ENCODE measurements around the gene ROR1. TPM values are rescaled to one million over a fixed set of nuclear protein-coding genes. Genes with fewer than 3 reads are reported as not detected.

Gene ROR1
- total and polyA plus RNA-seq, 2 of the 4 experiments (the other 2 are of a cell fraction): 4.4 to 10.0 TPM

DNA sequence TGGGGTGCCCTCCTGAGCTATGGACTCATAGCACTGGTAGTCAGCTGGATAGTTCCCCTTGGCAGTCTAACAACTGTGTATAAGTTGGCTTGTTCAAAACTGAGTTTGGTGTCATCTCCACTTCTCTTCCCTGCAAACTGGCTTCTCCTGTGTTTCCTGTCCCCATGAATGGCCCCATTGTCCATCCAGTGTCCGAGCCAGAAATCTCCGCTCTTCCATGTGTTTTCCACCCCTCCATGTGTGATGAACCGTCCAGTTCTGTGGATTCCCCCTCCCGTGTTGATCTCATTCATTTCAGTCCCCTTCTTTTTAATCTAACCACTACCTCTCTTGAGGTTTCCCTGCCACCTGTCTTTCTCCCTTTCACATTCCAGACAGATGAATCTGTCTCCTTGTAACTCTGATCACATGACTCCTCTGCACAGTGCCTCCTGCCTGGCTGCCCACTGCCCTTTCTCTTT is 195.7 kb downstream of the ROR1 start:
- Histone ChIP-seq H3K27ac (ENCODE audit: insufficient read depth, low read length) (peak overlapping the region; percentile 54; the same call in 1 of the 2 replicates), H2AK9ac (replicated peaks; ENCODE audit: low read depth, low read length, poor library complexity) (no peak overlapping the region), H3K9me3 (ENCODE audit: control insufficient read depth, insufficient read depth, low read length) (no peaks in the 10 kb centered on the region), H3K79me1 (ENCODE audit: low read depth in 1 of 2, low read length in 2 of 2) (no peaks in the 10 kb centered on the region), H3K4me3 (ENCODE audit: insufficient read depth, low read depth, low read length) (no peak overlapping the region), H3K27me3 (ENCODE audit: control insufficient read depth, insufficient read depth, low read length) (no peaks in the 10 kb centered on the region; the same call in 1 of the 2 replicates), H3K36me3 (ENCODE audit: control insufficient read depth, insufficient read depth, low read length) (no peaks in the 10 kb centered on the region), H2AFZ (replicated peaks; ENCODE audit: low read length, poor library complexity) (no peak overlapping the region), H4K20me1 (ENCODE audit: insufficient read depth, low read length) (peaks cover 3% of the 10 kb centered on the region; the same call in 1 of the 2 replicates), H4K5ac (ENCODE audit: low read depth, low read length) (no peak overlapping the region; the same call in 1 of the 2 replicates), H2BK5ac (ENCODE audit: low read depth, low read length, poor library complexity, severe bottlenecking) (no peak overlapping the region), H4K91ac (ENCODE audit: insufficient read depth, low read depth, low read length) (no peak overlapping the region), H3K18ac (ENCODE audit: low read depth, low read length) (no peak overlapping the region; the same call in 1 of the 2 replicates), H3K9ac (ENCODE audit: low read depth, low read length) (no peak overlapping the region), H2BK20ac (ENCODE audit: low read depth, low read length) (no peak overlapping the region), H3K4ac (ENCODE audit: low read depth, low read length) (no peak overlapping the region), H2BK15ac (ENCODE audit: low read depth, low read length) (peak overlapping the region; percentile 5; the same call in 1 of the 3 replicates), H2BK120ac (ENCODE audit: low read depth, low read length) (no peak overlapping the region), H3K23ac (ENCODE audit: low read depth, low read length) (no peak overlapping the region), H3K14ac (replicated peaks; ENCODE audit: low read depth, low read length) (no peak overlapping the region; the same call in 1 of the 2 replicates), H3K4me1 (ENCODE audit: control insufficient read depth, insufficient read depth, low read length) (peaks cover 10% of the 10 kb centered on the region; the same call in 1 of the 2 replicates), H2AK5ac (ENCODE audit: low read depth, low read length) (no peak overlapping the region), H3K56ac (ENCODE audit: extremely low read depth, insufficient read depth, low read length) (no peak overlapping the region), H3K9me1 (ENCODE audit: insufficient read depth, low read length) (peaks cover 4% of the 10 kb centered on the region; the same call in 1 of the 2 replicates), H4K8ac (ENCODE audit: low read depth in 2 of 2, low read length in 2 of 2) (no peak overlapping the region), H3K4me2 (ENCODE audit: low read depth, low read length) (no peak overlapping the region; the same call in 1 of the 2 replicates)
- no peak for TF ChIP-seq MAFK (IDR thresholded peaks at IDR 0.05; ENCODE audit: low read depth, low read length)
- TF ChIP-seq, protein P1, sequence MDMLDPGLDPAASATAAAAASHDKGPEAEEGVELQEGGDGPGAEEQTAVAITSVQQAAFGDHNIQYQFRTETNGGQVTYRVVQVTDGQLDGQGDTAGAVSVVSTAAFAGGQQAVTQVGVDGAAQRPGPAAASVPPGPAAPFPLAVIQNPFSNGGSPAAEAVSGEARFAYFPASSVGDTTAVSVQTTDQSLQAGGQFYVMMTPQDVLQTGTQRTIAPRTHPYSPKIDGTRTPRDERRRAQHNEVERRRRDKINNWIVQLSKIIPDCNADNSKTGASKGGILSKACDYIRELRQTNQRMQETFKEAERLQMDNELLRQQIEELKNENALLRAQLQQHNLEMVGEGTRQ (IDR thresholded peaks at IDR 0.05; ENCODE audit: low read depth, low read length): peak; percentile 17; the same call in 1 of the 2 replicates
- TF ChIP-seq POLR2A (IDR thresholded peaks at IDR 0.05; ENCODE audit: low read depth, low read length): no peak
- TF ChIP-seq ELK1 (IDR thresholded peaks at IDR 0.05; ENCODE audit: borderline replicate concordance, low read depth, low read length): no peak
- intact Hi-C loops (cut with micrococcal nuclease): no loop called here
- dilution Hi-C loops (cut with HindIII; ENCODE audit: low sequenced_read_pairs, unreplicated experiment): no loop called here
- ChIA-PET POLR2A (ENCODE audit: unreplicated experiment) (no interaction called here), CTCF (no interaction called here)
- ATAC-seq (ENCODE audit: low read depth): no peak; the same call in 1 of the 2 replicates
- 79% methylated on average over 2 of the region's 4 CpGs; no CpG with 5 or more reads in 1 of the 2 experiments for WGBS, 2 experiments (ENCODE audit: extremely low coverage in 2 of 2, insufficient read length in 1 of 2)
- DNase-seq: peak; percentile 12
- no TSS peak for BruUV-seq (replicated peaks)
- in situ Hi-C loops (cut with MboI; ENCODE audit: low sequenced_read_pairs): no loop called here
